ENCODE measurements around the gene PNPLA5.

The PNPLA5 gene

DNA sequence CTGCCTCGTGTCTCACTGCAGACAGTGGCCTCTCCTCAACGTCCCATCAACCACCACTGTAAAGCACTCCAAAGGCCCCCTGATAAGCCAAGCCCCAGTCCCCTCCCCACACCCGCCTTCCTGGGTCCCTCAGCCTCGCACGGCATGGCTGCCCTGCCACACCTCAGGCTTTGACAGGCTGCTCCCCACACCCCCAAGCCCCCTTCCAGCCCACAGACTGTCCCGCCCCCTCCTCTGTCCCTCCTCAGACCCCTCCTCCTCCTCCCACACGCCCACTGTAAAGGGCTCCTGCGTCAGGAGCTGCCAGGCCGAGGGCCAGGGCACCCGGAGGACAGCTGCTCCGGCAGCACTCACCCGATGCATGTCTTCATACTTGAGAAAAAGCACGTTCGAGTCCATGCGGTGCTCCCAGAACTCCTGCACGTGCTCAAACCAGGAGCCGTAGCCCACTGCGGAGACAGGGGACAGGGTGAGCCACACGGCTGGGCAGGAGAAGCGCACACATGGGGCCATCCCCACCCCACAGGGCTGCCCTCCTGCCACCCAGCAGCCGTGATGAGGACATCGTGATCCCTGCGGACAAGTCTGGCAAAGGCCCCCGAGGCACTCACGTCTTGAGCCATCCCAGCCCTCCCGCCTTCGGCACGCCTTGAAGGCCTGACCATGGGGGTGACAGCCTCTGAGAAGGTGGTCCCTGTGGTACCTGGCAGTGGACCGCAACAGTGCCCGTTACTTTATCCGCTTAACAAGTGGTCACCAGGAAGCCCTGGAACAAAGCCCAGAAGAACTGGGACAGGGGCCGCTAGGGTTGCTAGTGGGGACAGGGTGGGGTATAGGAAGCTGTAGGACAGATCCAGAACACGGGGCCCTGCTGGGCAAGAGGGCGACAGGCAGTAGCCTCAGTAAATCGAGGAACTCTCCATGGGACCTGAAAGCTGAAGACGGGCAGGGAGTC is 58.2 kb downstream of the PNPLA5 start:
- DNase-seq = no peak

DNA sequence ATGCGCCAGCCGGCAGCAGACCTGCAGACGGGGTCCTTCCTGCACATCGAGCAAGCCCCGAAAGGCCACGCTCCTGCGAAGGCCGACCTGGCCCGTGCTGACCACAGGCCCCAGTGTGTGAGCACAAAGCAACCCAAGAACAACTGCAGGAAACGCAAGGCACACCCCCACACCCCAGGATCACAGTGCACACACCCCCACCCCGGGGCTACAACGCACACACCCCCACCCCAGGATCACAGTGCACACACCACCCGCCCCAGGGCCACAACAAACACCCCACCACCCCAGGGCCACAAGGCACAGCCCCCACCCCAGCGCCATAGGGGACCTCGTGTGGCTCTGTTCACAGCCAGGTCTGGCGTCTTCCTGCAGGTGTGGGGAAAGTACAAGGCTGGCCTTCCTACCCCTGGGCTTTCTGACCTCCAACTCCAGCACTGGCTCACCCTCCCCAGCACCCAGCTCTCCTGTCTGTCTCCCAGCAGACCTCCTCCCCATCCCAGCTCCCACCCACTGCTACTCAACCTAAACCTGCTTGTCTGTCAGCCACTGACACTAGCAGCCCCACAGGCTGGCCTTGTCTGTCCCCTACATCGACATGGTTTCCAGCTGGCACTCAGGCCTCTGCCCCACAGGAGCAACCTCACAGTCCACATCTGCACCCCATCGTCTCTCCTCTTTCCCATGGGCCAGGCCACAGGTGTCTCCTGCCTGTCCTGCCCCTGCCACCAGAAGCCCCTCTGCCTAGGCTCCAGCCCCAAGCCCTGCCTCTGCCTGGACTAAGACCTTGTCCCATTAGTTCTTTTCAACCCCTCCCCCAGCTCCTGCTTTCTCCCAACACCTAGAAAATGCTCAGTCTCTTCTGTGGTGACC is 59.2 kb downstream of the PNPLA5 start:
- DNase-seq = no peak

DNA sequence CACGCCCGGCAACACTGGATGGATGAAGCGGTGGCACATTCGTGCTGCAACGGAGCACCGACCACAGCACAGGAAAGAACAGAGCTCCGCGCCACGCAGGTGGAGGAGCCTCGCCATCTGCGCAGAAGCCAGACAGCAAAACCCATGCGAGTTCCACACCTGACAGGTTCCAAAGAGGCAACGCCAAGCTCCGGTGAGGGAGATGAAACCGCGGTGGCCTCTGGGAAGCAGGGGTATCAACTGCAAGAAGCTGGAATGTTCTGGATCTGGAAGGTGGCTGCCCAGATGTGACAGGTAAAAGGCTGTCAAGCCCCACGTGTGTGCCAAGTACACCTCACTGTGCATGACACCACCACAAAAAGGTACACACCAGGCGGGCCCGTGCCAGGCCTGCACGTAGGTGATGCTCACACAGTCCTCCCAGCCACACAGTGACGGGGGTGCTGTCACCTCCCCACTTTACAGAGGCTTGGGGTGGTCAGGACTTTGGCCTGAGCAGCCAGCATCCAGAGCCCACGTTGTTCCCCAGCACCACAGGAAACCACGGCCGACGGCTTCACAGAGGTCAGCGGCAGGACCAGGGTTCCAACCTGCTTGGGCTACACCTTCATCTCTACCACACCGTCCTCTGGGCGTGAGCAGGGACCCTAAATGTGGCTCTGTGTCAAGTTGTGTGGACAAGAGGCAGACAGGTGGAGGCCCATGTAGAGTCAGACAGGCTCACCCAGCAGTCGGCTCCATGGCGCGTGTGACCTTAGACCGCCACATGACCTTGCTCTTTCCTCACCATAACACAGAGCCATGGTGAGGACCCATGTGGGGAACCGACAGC is 60.0 kb downstream of the PNPLA5 start:
- no peak for DNase-seq

DNA sequence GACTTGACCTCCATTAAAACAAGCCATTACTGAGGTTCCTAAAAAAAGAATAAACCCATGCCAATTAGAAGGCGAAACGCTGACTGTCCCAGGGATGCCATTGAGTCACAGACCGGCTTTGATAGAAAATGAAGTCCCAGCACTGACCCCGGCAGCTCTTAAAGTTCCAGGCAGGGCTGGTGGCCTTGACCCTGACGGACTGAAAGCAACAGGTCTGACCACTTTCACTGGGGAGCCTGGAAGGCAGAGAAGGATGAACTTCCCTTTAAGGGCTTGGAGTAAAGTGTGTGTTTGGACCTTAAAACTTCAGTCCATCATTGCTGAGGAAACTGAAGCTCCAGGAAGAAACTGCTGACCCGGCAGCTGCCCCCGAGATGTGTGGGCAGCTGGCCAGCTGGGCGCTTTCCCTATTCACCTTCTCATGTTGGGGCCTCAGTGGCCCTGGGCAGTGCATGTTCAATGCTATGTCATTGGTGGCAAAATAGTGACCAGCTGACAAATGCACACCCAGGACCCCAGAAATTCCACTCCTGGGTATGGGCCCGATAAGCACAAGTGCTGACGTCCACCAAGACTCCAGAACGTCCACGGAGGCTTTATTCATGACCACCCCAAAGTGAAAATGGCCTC is 60.8 kb downstream of the PNPLA5 start:
- DNase-seq = no peak

DNA sequence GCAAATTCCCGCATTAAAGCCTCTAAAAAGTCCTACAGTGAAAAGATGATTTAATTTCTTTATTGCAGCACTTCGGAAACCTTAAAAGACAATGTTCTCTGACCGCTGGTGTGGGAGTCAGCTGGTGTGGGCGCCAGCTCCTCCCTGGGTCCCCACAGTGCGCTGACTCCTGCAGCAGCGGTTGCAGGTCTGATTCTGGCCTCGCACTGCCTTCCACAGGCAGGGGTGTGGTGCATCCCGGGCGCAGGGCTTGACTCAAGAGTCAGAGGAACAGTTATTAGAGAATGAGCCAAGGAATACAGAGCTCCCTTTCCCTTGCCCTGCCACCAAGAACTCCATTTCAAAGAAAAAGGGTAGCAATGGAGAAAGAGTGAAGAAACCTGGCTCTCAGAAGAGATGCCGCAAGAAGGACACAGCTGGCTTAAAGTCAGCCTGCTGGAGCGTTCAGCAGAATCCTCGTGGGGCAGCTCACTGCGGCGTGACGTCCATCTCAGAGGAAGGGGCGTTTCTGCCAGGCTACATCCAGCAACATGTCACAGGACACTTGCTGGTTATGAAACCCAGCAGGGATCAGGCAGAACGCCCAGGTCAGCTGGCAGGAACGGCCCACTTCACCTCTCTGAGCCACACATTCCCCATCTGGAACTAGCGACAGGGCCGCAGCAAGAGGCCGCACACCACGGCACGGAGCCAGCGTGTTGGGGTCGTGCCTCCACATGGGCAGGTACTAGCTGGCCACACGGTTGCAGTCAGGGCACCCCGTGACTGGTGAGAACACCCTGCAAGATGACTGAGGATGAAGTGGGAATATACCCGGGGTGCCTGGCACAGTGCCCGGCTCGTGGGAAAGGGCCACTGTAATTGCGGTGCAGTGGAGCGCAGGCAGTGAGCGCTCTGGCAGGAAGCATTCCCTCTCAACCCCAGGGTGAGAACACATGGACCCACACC is 61.6 kb downstream of the PNPLA5 start:
- DNase-seq = no peak
